IMR-90 (cell line): Measurements from ENCODE around the gene ADCY1. TPM values are rescaled to one million over a fixed set of nuclear protein-coding genes. Genes with fewer than 3 reads are reported as not detected.

Experiments
- ATAC-seq: fragments of 200-7000 bp; cut with Tn5 transposase; 2 replicates; pipeline ENCODE4 v1.9.1; 2020; ENCODE audit warnings: low read depth, mild to moderate bottlenecking, moderate library complexity
- BruUV-seq: library from RNA; stranded (reverse); fragments of 400-500 nt; replicated peaks from 2 replicates; lab custom pipeline; 2021; lab: Mats Ljungman, UMichigan
- CTCF ChIA-PET: fragments of 300-600 bp; formaldehyde crosslinking; extraction: SDS; loops from one replicate; lab custom pipeline; 2021; ENCODE audit warnings: antibody characterized with exemption; lab: Yijun Ruan, JAX
- POLR2A ChIA-PET: fragments of 300-600 bp; sonication (Branson Sonifier 250); formaldehyde crosslinking; loops from one replicate; lab custom pipeline; 2022; ENCODE audit warnings: antibody characterized with exemption; ENCODE audit not compliant: unreplicated experiment; lab: Charles Lee
- DNase-seq: peaks from one replicate; pipeline ENCODE4 v3.0.0; 2013
- H2AFZ ChIP-seq: replicated peaks from 2 replicates; pipeline ENCODE3; 2013; ENCODE audit warnings: low read length, mild to moderate bottlenecking; ENCODE audit not compliant: poor library complexity
- H2AK5ac ChIP-seq: 2 replicates; pipeline ENCODE4 v1.6.1; 2013; ENCODE audit warnings: low read depth, low read length, inconsistent platforms
- H2AK9ac ChIP-seq: replicated peaks from 2 replicates; pipeline ENCODE3; 2013; ENCODE audit warnings: mild to moderate bottlenecking, low read depth, low read length, moderate library complexity; ENCODE audit not compliant: poor library complexity
- H2BK120ac ChIP-seq: 2 replicates; pipeline ENCODE4 v1.6.1; 2013; ENCODE audit warnings: low read depth, low read length, inconsistent platforms
- H2BK15ac ChIP-seq: 3 replicates; pipeline ENCODE4 v1.6.1; 2013; ENCODE audit warnings: low read depth, low read length, inconsistent platforms
- H2BK20ac ChIP-seq: 2 replicates; pipeline ENCODE4 v1.6.1; 2013; ENCODE audit warnings: low read depth, mild to moderate bottlenecking, inconsistent platforms, low read length, moderate library complexity
- H2BK5ac ChIP-seq: 2 replicates; pipeline ENCODE4 v1.6.1; 2013; ENCODE audit warnings: mild to moderate bottlenecking, low read depth, low read length, inconsistent platforms; ENCODE audit not compliant: poor library complexity, severe bottlenecking
- H3K14ac ChIP-seq: replicated peaks from 2 replicates; pipeline ENCODE4 v1.6.1; 2013; ENCODE audit warnings: low read depth, low read length, inconsistent platforms
- H3K18ac ChIP-seq: 2 replicates; pipeline ENCODE4 v1.6.1; 2013; ENCODE audit warnings: low read depth, low read length, control low read depth
- H3K23ac ChIP-seq: 2 replicates; pipeline ENCODE4 v1.6.1; 2013; ENCODE audit warnings: low read depth, low read length, inconsistent platforms
- H3K27ac ChIP-seq: 2 replicates; pipeline ENCODE4 v1.5.1; 2013; ENCODE audit warnings: mild to moderate bottlenecking, control low read depth, low read length; ENCODE audit not compliant: insufficient read depth
- H3K27me3 ChIP-seq: 2 replicates; pipeline ENCODE4 v1.6.1; 2013; ENCODE audit warnings: low read length; ENCODE audit not compliant: control insufficient read depth, insufficient read depth
- H3K36me3 ChIP-seq: 2 replicates; pipeline ENCODE4 v1.6.1; 2013; ENCODE audit warnings: low read length, mixed read lengths; ENCODE audit not compliant: control insufficient read depth, insufficient read depth
- H3K4ac ChIP-seq: 2 replicates; pipeline ENCODE4 v1.6.1; 2013; ENCODE audit warnings: low read depth, low read length, inconsistent platforms
- H3K4me1 ChIP-seq: 2 replicates; pipeline ENCODE4 v1.6.1; 2013; ENCODE audit warnings: low read length, mixed read lengths; ENCODE audit not compliant: control insufficient read depth, insufficient read depth
- H3K4me2 ChIP-seq: 2 replicates; pipeline ENCODE4 v1.6.1; 2013; ENCODE audit warnings: low read depth, mild to moderate bottlenecking, control low read depth, low read length, moderate library complexity
- H3K4me3 ChIP-seq: 2 replicates; pipeline ENCODE4 v1.5.1; 2013; ENCODE audit warnings: low read depth, mild to moderate bottlenecking, control low read depth, low read length, moderate library complexity; ENCODE audit not compliant: insufficient read depth
- H3K56ac ChIP-seq: 2 replicates; pipeline ENCODE4 v1.6.1; 2013; ENCODE audit warnings: low read length, inconsistent platforms; ENCODE audit not compliant: insufficient read depth; ENCODE audit errors: extremely low read depth
- H3K79me1 ChIP-seq, 2 experiments: 2 replicates each; pipeline ENCODE4 v1.6.1; 2013; ENCODE audit warnings: low read length in 2 of 2, inconsistent platforms in 1 of 2, low read depth in 1 of 2
- H3K9ac ChIP-seq: 2 replicates; pipeline ENCODE4 v1.6.1; 2013; ENCODE audit warnings: low read depth, low read length, control low read depth
- H3K9me1 ChIP-seq: 2 replicates; pipeline ENCODE4 v1.6.1; 2013; ENCODE audit warnings: low read length, inconsistent platforms; ENCODE audit not compliant: insufficient read depth
- H3K9me3 ChIP-seq: 2 replicates; pipeline ENCODE4 v1.6.1; 2013; ENCODE audit warnings: low read length; ENCODE audit not compliant: control insufficient read depth, insufficient read depth
- H4K20me1 ChIP-seq: 2 replicates; pipeline ENCODE4 v1.6.1; 2013; ENCODE audit warnings: low read length, inconsistent platforms; ENCODE audit not compliant: insufficient read depth
- H4K5ac ChIP-seq: 2 replicates; pipeline ENCODE4 v1.6.1; 2013; ENCODE audit warnings: mild to moderate bottlenecking, low read depth, low read length, control low read depth
- H4K8ac ChIP-seq, 2 experiments: 2 replicates each; pipeline ENCODE4 v1.6.1; 2013; ENCODE audit warnings: low read depth in 2 of 2, low read length in 2 of 2, control low read depth in 1 of 2, inconsistent platforms in 1 of 2
- H4K91ac ChIP-seq: 2 replicates; pipeline ENCODE4 v1.6.1; 2013; ENCODE audit warnings: low read depth, low read length, inconsistent platforms; ENCODE audit not compliant: insufficient read depth
- CEBPB ChIP-seq: IDR thresholded peaks from 2 replicates; pipeline ENCODE4 v1.6.1; 2012; ENCODE audit warnings: low read depth, low read length, improper control_type of control experiment
- RCOR1 ChIP-seq: IDR thresholded peaks from 2 replicates; pipeline ENCODE4 v1.6.1; 2012; ENCODE audit warnings: mild to moderate bottlenecking, low read length, improper control_type of control experiment; ENCODE audit not compliant: insufficient replicate concordance
- WGBS, 2 experiments: methylation state at CpG; one replicate each; pipeline versions ENCODE4 v1.1.5 to v1.1.7; 2013; ENCODE audit warnings: missing lambda C conversion rate in 2 of 2; ENCODE audit not compliant: insufficient read length in 1 of 2; ENCODE audit errors: extremely low coverage in 2 of 2; 5-methylcytosine and 5-hydroxymethylcytosine counted together
- dilution Hi-C: fragments of 300-500 bp; cut with HindIII; formaldehyde crosslinking; loops from one replicate; pipeline ENCODE4 v1.14.3; 2018; ENCODE audit warnings: low sequenced_read_pairs; ENCODE audit not compliant: unreplicated experiment
- in situ Hi-C: fragments of 300-500 bp; cut with MboI; formaldehyde crosslinking; loops from 3 replicates; pipeline ENCODE4 v1.14.3; 2019; ENCODE audit warnings: low sequenced_read_pairs, inconsistent platforms, mixed read lengths
- intact Hi-C: fragments of 100-400 bp; cut with micrococcal nuclease; formaldehyde crosslinking; loops from 2 replicates; pipeline ENCODE4 v1.10.0; 2022
- polyA plus RNA-seq, 3 experiments: library from polyadenylated mRNA; depleted of rRNA; stranded (reverse); fragments of >200 nt; gene quantifications; 2 replicates each; pipeline ENCODE4 v1.2.3, GENCODE V29; 2012; ENCODE audit warnings: low replicate concordance in 1 of 3
- total RNA-seq: library from RNA; depleted of rRNA; stranded (reverse); fragments of >200 nt; gene quantifications from 2 replicates; pipeline ENCODE4 v1.2.3, GENCODE V29; 2012
- TF ChIP-seq, protein P1 (sequence below): fragments of 150-350 bp; IDR thresholded peaks from 2 replicates; pipeline ENCODE4 v1.6.1; 2017; ENCODE audit warnings: mild to moderate bottlenecking, antibody characterized with exemption, low read length, low read depth

The ADCY1 gene
- total and polyA plus RNA-seq, 2 of the 4 experiments (the other 2 are of a cell fraction): 0.18 to 0.24 TPM

DNA sequence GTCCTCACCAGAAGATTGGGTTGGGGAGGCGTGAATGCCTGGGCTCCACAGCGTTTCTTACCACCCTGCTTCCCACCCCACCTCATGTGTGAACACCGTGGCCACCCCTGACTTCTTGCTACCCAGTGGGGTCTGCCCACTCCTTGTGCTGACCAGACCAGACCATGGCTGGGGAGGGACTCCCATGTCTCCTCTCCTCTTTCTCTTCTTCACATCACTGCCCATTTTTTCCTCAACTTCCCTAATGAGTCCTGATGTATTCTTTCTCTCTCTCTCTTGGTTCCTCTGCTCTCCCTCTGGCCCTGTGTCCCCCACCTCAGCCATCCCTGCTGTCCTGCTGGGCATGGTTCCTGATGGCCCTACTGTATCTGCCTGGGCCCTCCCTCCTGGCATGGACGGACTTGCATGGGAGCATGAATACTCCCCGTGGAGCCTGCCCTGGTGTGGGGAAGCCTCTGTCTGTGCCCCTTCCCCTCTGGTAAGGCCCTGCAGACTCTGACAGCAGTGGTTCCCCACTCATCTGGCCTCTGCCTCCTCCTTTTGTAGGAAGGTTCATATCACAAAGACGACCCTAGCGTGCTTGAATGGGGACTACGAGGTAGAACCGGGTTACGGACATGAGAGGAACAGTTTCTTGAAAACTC lies 85.5 kb downstream of the ADCY1 start:
- intact Hi-C loops: loop anchor here (2.0 kb wide), 1 partner anchor 1521 kb away; no protein-coding TSS in a partner anchor
- ATAC-seq: no peak
- POLR2A ChIA-PET: no interaction called here

More for the DNA sequence above, 85.5 kb downstream of the ADCY1 start:
- Histone ChIP-seq H4K20me1 (no peaks in the 10 kb centered on the region), H3K4ac (no peak overlapping the region), H4K8ac (no peak overlapping the region), H2BK120ac (no peak overlapping the region), H3K14ac (no peak overlapping the region), H3K9me3 (no peaks in the 10 kb centered on the region), H3K4me2 (no peak overlapping the region), H3K56ac (no peak overlapping the region), H3K79me1 (no peaks in the 10 kb centered on the region), H3K9ac (no peak overlapping the region), H4K91ac (no peak overlapping the region), H3K27ac (no peak overlapping the region), H3K36me3 (no peaks in the 10 kb centered on the region), H2BK20ac (no peak overlapping the region), H3K4me3 (no peak overlapping the region), H3K4me1 (no peaks in the 10 kb centered on the region), H4K5ac (no peak overlapping the region), H2BK5ac (no peak overlapping the region), H3K23ac (no peak overlapping the region), H3K9me1 (no peaks in the 10 kb centered on the region), H2AK5ac (no peak overlapping the region), H3K27me3 (peaks cover 16% of the 10 kb centered on the region), H2AK9ac (no peak overlapping the region), H2AFZ (no peak overlapping the region), H2BK15ac (no peak overlapping the region), H3K18ac (no peak overlapping the region)
- CTCF ChIA-PET: no interaction called here
- DNase-seq: no peak
- 83% methylated on average over 3 of the region's 10 CpGs; no CpG with 5 or more reads in 1 of the 2 experiments for WGBS, 2 experiments
- dilution Hi-C loops: no loop called here
- TF ChIP-seq, protein P1, sequence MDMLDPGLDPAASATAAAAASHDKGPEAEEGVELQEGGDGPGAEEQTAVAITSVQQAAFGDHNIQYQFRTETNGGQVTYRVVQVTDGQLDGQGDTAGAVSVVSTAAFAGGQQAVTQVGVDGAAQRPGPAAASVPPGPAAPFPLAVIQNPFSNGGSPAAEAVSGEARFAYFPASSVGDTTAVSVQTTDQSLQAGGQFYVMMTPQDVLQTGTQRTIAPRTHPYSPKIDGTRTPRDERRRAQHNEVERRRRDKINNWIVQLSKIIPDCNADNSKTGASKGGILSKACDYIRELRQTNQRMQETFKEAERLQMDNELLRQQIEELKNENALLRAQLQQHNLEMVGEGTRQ: no peak
- TF ChIP-seq RCOR1 (no peak), CEBPB (no peak)
- BruUV-seq: no TSS peak
- in situ Hi-C loops: loop anchor here (25.0 kb wide), 1 partner anchor 203 kb away; the partner anchor contains the start of gene CCDC201
